Esophagus muscularis mucosa (tissue), 4 donors: ENCODE measurements around the gene NHLH2. TPM values are rescaled to one million over a fixed set of nuclear protein-coding genes. Genes with fewer than 3 reads are reported as not detected.

Source experiments
- DNase-seq: peaks from one replicate; pipeline ENCODE4 v3.0.0-alpha.2; 2017; ENCODE audit errors: extremely low spot score
- H3K27ac ChIP-seq, 4 donors: fragments of 200-600 bp; sonication (generic); replicated peaks in 1 of 4; 1 replicate in 3 of 4; 2 replicates in 1 of 4; pipeline ENCODE4 v1.5.1; 2016 to 2019; ENCODE audit warnings: mild to moderate bottlenecking in 1 of 4
- H3K27me3 ChIP-seq, 4 donors: fragments of 200-600 bp; sonication (generic); one replicate each; pipeline versions ENCODE4 v1.5.1 to v1.6.0; 2016 to 2019
- H3K36me3 ChIP-seq, 4 donors: fragments of 200-600 bp; sonication (generic); one replicate each; pipeline ENCODE4 v1.5.1; 2016 to 2019
- H3K4me1 ChIP-seq, 4 donors: fragments of 200-600 bp; sonication (generic); one replicate each; pipeline ENCODE4 v1.5.1; 2016 to 2019
- H3K4me3 ChIP-seq, 4 donors: fragments of 200-600 bp; sonication (generic); 1 replicate in 2 of 4; 2 replicates in 2 of 4; pipeline ENCODE4 v1.5.1; 2016 to 2019; ENCODE audit warnings: mild to moderate bottlenecking in 4 of 4, moderate library complexity in 1 of 4
- H3K9me3 ChIP-seq, 4 donors: fragments of 200-600 bp; sonication (generic); 1 replicate in 3 of 4; 2 replicates in 1 of 4; pipeline ENCODE4 v1.5.1; 2016 to 2019
- EP300 ChIP-seq: sonication (generic); formaldehyde crosslinking; IDR thresholded peaks from one replicate; pipeline ENCODE4 v1.6.1; 2017; ENCODE audit warnings: antibody characterized with exemption
- POLR2A ChIP-seq: fragments of 450-650 bp; IDR thresholded peaks from one replicate; pipeline ENCODE4 v1.6.1; 2017; ENCODE audit warnings: antibody characterized with exemption, moderate library complexity, mild to moderate bottlenecking, low read depth
- POLR2AphosphoS5 ChIP-seq, 2 donors: sonication (generic); formaldehyde crosslinking; IDR thresholded peaks; one replicate each; pipeline ENCODE4 v1.6.1; 2017; ENCODE audit warnings: antibody characterized with exemption in 2 of 2
- WGBS: methylation state at CpG from one replicate; pipeline ENCODE4 v1.1.5; 2018; 5-methylcytosine and 5-hydroxymethylcytosine counted together
- intact Hi-C: fragments of 100-400 bp; cut with DNase I; formaldehyde crosslinking; loops from one replicate; pipeline ENCODE4 v1.15.1; 2023
- total RNA-seq, 4 donors: library from RNA; depleted of rRNA; stranded (reverse); fragments of >200 nt; gene quantifications; one replicate each; pipeline versions ENCODE4 v1.1.0 to v1.2.1, GENCODE V29; 2016
- TF ChIP-seq, protein P1 (sequence below), 3 experiments: fragments of 200-600 bp in 2 of 3; fragments of 450-650 bp in 1 of 3; sonication (generic) in 2 of 3; IDR thresholded peaks; one replicate each; pipeline ENCODE4 v1.5.1; 2017 to 2019; ENCODE audit warnings: antibody characterized with exemption in 3 of 3, mild to moderate bottlenecking in 2 of 3, moderate library complexity in 1 of 3

Gene NHLH2
- total RNA-seq, 4 donors from 2014 or later, result not detected

DNA sequence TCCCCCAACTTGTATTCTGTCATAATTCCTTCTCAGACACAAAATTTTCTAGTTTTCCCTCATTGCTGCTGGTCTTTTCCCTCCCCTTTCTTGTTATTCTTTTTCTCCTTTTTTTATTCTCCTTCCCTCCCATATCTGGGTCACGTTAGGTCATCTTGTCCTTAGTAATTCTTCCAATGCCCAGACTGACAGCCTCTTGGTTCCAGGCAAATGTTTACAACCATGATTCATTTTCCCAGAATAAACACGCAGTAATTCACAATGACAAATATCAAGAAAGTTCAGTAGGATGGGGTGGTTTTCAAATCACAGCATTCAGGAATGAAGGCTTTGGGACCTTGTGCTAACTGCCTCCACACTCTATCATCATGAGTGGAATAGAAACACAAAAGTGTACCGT lies 25.2 kb downstream of the NHLH2 start:
- H3K27ac ChIP-seq, result no peak overlapping the region
- TF ChIP-seq POLR2A, result no peak
- no peak for TF ChIP-seq POLR2AphosphoS5 (IDR thresholded peaks at IDR 0.05)
- TF ChIP-seq EP300, result no peak
- TF ChIP-seq, protein P1, sequence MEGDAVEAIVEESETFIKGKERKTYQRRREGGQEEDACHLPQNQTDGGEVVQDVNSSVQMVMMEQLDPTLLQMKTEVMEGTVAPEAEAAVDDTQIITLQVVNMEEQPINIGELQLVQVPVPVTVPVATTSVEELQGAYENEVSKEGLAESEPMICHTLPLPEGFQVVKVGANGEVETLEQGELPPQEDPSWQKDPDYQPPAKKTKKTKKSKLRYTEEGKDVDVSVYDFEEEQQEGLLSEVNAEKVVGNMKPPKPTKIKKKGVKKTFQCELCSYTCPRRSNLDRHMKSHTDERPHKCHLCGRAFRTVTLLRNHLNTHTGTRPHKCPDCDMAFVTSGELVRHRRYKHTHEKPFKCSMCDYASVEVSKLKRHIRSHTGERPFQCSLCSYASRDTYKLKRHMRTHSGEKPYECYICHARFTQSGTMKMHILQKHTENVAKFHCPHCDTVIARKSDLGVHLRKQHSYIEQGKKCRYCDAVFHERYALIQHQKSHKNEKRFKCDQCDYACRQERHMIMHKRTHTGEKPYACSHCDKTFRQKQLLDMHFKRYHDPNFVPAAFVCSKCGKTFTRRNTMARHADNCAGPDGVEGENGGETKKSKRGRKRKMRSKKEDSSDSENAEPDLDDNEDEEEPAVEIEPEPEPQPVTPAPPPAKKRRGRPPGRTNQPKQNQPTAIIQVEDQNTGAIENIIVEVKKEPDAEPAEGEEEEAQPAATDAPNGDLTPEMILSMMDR (IDR thresholded peaks at IDR 0.05), result no peak
- WGBS, result 79% methylated on average over 3 of the region's 3 CpGs
- DNase-seq, result no peak
- H3K27me3 ChIP-seq, result no peaks in the 10 kb centered on the region
- intact Hi-C loops, result no loop called here
- H3K9me3 ChIP-seq, result no peaks in the 10 kb centered on the region
- H3K36me3 ChIP-seq, result no peaks in the 10 kb centered on the region
- no peak overlapping the region for H3K4me3 ChIP-seq
- H3K4me1 ChIP-seq, result peaks cover 0 to 3% (median 0%) of the 10 kb centered on the region in 4 donors

DNA sequence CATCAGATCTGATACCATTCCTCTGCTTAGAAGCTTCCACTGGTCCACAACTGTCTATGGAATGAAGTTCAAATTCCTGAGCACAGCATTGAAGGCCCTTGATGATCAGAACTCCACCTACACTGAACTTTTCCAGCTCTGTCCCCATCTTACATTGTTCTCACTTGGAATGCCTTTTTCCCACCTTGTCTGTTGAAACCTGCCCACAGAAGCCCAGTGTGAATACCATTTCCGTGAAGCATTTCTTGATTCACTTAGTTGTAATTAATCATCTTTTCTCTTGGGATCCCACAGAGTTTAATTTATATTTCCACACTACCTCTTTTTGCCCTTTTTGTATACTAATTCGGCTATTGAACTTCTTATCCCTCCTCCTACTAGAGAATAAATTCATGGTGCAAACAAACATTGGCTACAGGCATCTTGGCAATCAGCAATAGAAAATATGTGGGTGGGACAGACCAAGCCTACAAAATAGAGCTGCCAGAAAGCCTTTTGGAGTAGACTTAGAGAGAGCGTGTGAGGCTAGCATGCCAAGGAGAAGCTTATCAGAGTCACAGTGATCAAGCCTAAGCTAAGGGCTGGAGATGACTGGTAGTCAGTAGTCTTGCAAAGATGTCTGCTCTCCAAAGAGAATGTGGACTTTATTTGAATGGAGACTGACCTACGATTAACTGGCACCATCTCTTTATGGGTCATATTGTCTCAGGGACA lies 26.1 kb downstream of the NHLH2 start:
- Histone ChIP-seq H3K9me3 (no peaks in the 10 kb centered on the region), H3K27ac (no peak overlapping the region), H3K4me3 (no peak overlapping the region), H3K4me1 (peaks cover 0 to 7% (median 0%) of the 10 kb centered on the region in 4 donors), H3K36me3 (no peaks in the 10 kb centered on the region), H3K27me3 (no peaks in the 10 kb centered on the region)
- intact Hi-C loops, result no loop called here
- WGBS, result 85% methylated on average over 4 of the region's 4 CpGs
- TF ChIP-seq, protein P1 (IDR thresholded peaks at IDR 0.05), result no peak
- no peak for DNase-seq

DNA sequence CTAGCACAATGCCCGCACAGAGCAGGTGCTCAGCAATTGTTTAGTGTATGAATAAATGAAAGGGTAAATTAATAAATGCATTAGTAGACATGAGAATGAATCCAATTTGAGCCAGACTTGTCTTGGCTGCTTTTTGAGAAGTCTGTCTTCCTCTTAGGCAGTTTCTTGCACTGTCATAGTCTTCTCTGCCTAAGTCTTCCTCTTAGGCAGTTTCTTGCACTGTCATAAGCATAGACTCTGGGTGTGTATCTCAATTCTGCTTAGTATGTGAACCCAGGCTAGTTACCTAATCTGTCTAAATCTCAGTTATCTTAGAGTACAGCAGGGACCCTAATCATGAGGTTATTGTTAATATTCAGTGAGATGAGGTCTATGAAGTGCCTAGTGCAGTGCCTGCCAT lies 27.2 kb downstream of the NHLH2 start:
- Histone ChIP-seq H3K4me3 (no peak overlapping the region), H3K27me3 (no peaks in the 10 kb centered on the region), H3K27ac (no peak overlapping the region), H3K36me3 (no peaks in the 10 kb centered on the region), H3K4me1 (peaks cover 0 to 7% (median 0%) of the 10 kb centered on the region in 4 donors), H3K9me3 (no peaks in the 10 kb centered on the region)
- TF ChIP-seq, protein P1 (IDR thresholded peaks at IDR 0.05), result no peak
- no peak for TF ChIP-seq POLR2A
- TF ChIP-seq POLR2AphosphoS5 (IDR thresholded peaks at IDR 0.05), result no peak
- no peak for TF ChIP-seq EP300
- no peak for DNase-seq
- 96% methylated on average over 1 of the region's 1 CpG for WGBS
- intact Hi-C loops, result no loop called here

DNA sequence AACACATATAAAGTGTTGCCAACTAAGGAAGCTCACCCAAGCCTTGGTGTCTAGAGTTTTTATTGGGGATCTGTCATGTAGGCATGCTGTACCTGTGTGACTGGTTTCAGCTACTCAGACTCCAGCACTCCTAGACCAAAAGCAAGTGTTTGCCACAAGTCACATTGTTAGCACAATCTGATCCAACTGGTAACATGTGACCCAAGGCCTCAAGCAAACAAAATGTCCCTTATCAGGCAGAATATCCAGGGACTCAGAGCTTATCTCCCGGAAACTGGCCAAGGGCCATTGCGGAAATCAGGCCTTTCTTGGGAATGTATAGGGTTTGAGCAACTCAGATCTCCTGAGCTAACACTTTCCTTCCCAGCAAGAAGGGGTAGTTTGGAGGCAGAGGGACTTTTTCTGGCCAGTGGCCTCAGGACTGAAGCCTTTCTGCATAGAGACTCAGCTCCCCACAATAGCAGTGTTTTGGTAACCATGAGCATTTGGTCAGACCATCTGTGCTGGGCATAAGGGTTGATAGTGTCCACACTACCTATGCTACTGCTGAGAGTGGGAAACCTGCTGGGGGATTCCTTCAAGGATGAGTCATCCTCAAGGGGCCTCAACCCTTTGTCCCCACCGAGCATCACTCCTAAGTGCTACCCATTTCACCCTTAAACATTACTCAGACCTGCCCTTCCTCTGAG lies 29.6 kb downstream of the NHLH2 start:
- Histone ChIP-seq H3K36me3 (no peaks in the 10 kb centered on the region), H3K4me1 (peaks cover 0 to 7% (median 0%) of the 10 kb centered on the region in 4 donors), H3K9me3 (peaks cover 0 to 4% (median 0%) of the 10 kb centered on the region in 4 donors), H3K27me3 (no peaks in the 10 kb centered on the region), H3K27ac (no peak overlapping the region), H3K4me3 (no peak overlapping the region)
- WGBS, result 50% methylated on average over 1 of the region's 3 CpGs
- intact Hi-C loops, result no loop called here
- DNase-seq, result no peak
- no peak for TF ChIP-seq EP300
- TF ChIP-seq POLR2A, result no peak

DNA sequence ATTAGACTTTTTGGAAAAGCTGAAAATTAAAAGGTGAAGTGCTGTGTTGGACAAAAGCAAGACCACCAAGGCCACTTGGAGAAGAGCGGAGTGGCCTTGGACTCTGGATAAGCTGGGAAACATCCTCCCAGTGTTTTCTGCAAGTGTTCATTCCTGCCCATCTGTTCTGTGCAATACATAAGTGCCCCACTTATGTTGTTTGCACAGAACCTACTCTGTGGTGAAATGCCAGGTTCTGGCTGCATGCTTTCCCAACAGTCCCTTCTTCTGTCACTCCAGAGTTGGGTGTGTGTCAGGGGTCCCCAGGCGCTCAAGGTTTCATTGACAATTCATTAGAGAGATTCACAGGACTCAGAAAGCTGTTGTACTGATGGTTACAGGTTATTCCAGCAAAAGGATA lies 30.3 kb downstream of the NHLH2 start:
- peaks cover 0 to 7% (median 0%) of the 10 kb centered on the region in 4 donors for H3K4me1 ChIP-seq
- no peaks in the 10 kb centered on the region for H3K27me3 ChIP-seq
- no peak overlapping the region for H3K27ac ChIP-seq
- TF ChIP-seq POLR2A, result no peak
- DNase-seq, result no peak
- no peaks in the 10 kb centered on the region for H3K36me3 ChIP-seq
- intact Hi-C loops, result no loop called here
- no peak overlapping the region for H3K4me3 ChIP-seq
- WGBS, result 89% methylated on average over 2 of the region's 2 CpGs
- H3K9me3 ChIP-seq, result peaks cover 0 to 5% (median 0%) of the 10 kb centered on the region in 4 donors
